Activated CD4-positive, alpha-beta T cell treated with anti-CD3 and anti-CD28 coated beads for 36 hours (primary cell): ENCODE data around the gene CAMK4. TPM values are rescaled to one million over a fixed set of nuclear protein-coding genes. Genes with fewer than 3 reads are reported as not detected.

ENCODE experiments used
- ATAC-seq: fragments of 200-7000 bp; cut with Tn5 transposase; one replicate; pipeline ENCODE4 v1.10.0; 2021; ENCODE audit warnings: mild to moderate bottlenecking, moderate library complexity
- CTCF ChIA-PET: fragments of 350-600 bp; sonication (Branson Sonifier 250); formaldehyde crosslinking; loops from one replicate; lab custom pipeline; 2021; ENCODE audit warnings: antibody characterized with exemption; lab: Charles Lee
- POLR2A ChIA-PET: fragments of 350-600 bp; sonication (Branson Sonifier 250); formaldehyde crosslinking; loops from one replicate; lab custom pipeline; 2021; ENCODE audit warnings: antibody characterized with exemption, inconsistent platforms; lab: Charles Lee
- DNase-seq: peaks from one replicate; pipeline ENCODE4 v3.0.0-alpha.2; 2020
- H3K27ac Mint-ChIP-seq: one replicate; pipeline ENCODE4 v1.8.0; 2021; ENCODE audit warnings: mixed read lengths
- H3K27me3 Mint-ChIP-seq: one replicate; pipeline ENCODE4 v1.8.0; 2021; ENCODE audit warnings: mixed read lengths
- H3K36me3 Mint-ChIP-seq: one replicate; pipeline ENCODE4 v1.8.0; 2021; ENCODE audit warnings: low read depth, mixed read lengths
- H3K4me1 Mint-ChIP-seq: one replicate; pipeline ENCODE4 v1.8.0; 2021; ENCODE audit warnings: mixed read lengths
- H3K4me3 Mint-ChIP-seq: one replicate; pipeline ENCODE4 v1.8.0; 2021; ENCODE audit warnings: mild to moderate bottlenecking, moderate library complexity, mixed read lengths
- H3K9me3 Mint-ChIP-seq: one replicate; pipeline ENCODE4 v1.8.0; 2021; ENCODE audit warnings: low read depth, mixed read lengths
- intact Hi-C, 2 experiments: fragments of 100-400 bp; cut with DNase I in 1 of 2; cut with micrococcal nuclease in 1 of 2; formaldehyde crosslinking; loops; one replicate each; pipeline versions ENCODE4 v1.14.2 to v1.15.1; 2022 to 2024; cut with DNase I, micrococcal nuclease
- total RNA-seq, 2 experiments: library from RNA; stranded (reverse); gene quantifications; one replicate each; pipeline ENCODE4 v1.2.3, GENCODE V29; 2021

Gene CAMK4
- total RNA-seq, 2 experiments from 2014 or later: 49.4 to 53.1 TPM

- CTCF ChIA-PET: interaction anchor here (0.6 to 1.8 kb wide), 5 partner anchors 9 to 321 kb away, joined by 3 to 12 read pairs (median 3); no protein-coding TSS in a partner anchor
- intact Hi-C loops: loop anchor here (1.0 to 2.0 kb wide), 2 partner anchors 319 to 320 kb away; no protein-coding TSS in a partner anchor
- Mint-ChIP-seq H3K4me1 (no peaks in the 10 kb centered on the region), H3K36me3 (peaks cover 19% of the 10 kb centered on the region), H3K27me3 (no peaks in the 10 kb centered on the region), H3K9me3 (no peaks in the 10 kb centered on the region), H3K27ac (no peak overlapping the region), H3K4me3 (no peak overlapping the region)
- POLR2A ChIA-PET: no interaction called here
- DNase-seq: no peak
- ATAC-seq: no peak
Measured at GRCh38 chr5:111478266-111478665, 254.1 kb downstream of the CAMK4 start.

- Mint-ChIP-seq H3K9me3 (no peaks in the 10 kb centered on the region), H3K36me3 (peaks cover 20% of the 10 kb centered on the region), H3K27ac (no peak overlapping the region), H3K4me3 (no peak overlapping the region), H3K4me1 (no peaks in the 10 kb centered on the region), H3K27me3 (no peaks in the 10 kb centered on the region)
- ChIA-PET POLR2A (no interaction called here), CTCF (interaction anchor here (1.2 to 1.8 kb wide), 3 partner anchors 8 to 322 kb away, joined by 3 to 12 read pairs (median 4); no protein-coding TSS in a partner anchor)
- intact Hi-C loops: loop anchor here (1.0 to 2.0 kb wide), 2 partner anchors 320 to 321 kb away; no protein-coding TSS in a partner anchor
- no peak for DNase-seq
- ATAC-seq: no peak
Measured at GRCh38 chr5:111478898-111479297, 254.7 kb downstream of the CAMK4 start.

- ChIA-PET POLR2A (interaction anchor here (0.5 kb wide), 1 partner anchor 1183 kb away, joined by 4 read pairs; no protein-coding TSS in a partner anchor), CTCF (interaction anchor here (0.6 kb wide), 1 partner anchor 15 kb away, joined by 3 read pairs; no protein-coding TSS in a partner anchor)
- H3K4me1 Mint-ChIP-seq: no peaks in the 10 kb centered on the region
- no peaks in the 10 kb centered on the region for H3K27me3 Mint-ChIP-seq
- no peak overlapping the region for H3K4me3 Mint-ChIP-seq
- DNase-seq (no peak), ATAC-seq (no peak)
- intact Hi-C loops: no loop called here
- peaks cover 27% of the 10 kb centered on the region for H3K36me3 Mint-ChIP-seq
- no peaks in the 10 kb centered on the region for H3K9me3 Mint-ChIP-seq
- no peak overlapping the region for H3K27ac Mint-ChIP-seq
Measured at GRCh38 chr5:111480346-111480745, 256.2 kb downstream of the CAMK4 start.

GRCh38 chr5:111486055-111486454 is 261.9 kb downstream of the CAMK4 start:
- H3K4me3 Mint-ChIP-seq: no peak overlapping the region
- no peaks in the 10 kb centered on the region for H3K9me3 Mint-ChIP-seq
- intact Hi-C loops: no loop called here
- peaks cover 8% of the 10 kb centered on the region for H3K4me1 Mint-ChIP-seq
- peak overlapping the region; percentile 75 for H3K27ac Mint-ChIP-seq
- no peaks in the 10 kb centered on the region for H3K27me3 Mint-ChIP-seq
- H3K36me3 Mint-ChIP-seq: peaks cover 29% of the 10 kb centered on the region
- no peak for DNase-seq
- ChIA-PET POLR2A (no interaction called here), CTCF (no interaction called here)
- no peak for ATAC-seq

- ChIA-PET POLR2A (no interaction called here), CTCF (interaction anchor here (0.7 to 0.9 kb wide), 2 partner anchors 9 to 45 kb away, joined by 3 read pairs; no protein-coding TSS in a partner anchor)
- H3K4me1 Mint-ChIP-seq: peaks cover 8% of the 10 kb centered on the region
Measured at GRCh38 chr5:111486926-111487325, 262.7 kb downstream of the CAMK4 start.

GRCh38 chr5:111488353-111488752 is 264.2 kb downstream of the CAMK4 start:
- CTCF ChIA-PET: interaction anchor here (1.2 kb wide), 1 partner anchor 8 kb away, joined by 4 read pairs; no protein-coding TSS in a partner anchor
- no peak overlapping the region for H3K27ac Mint-ChIP-seq
- intact Hi-C loops: no loop called here

More at GRCh38 chr5:111486926-111487325, 262.7 kb downstream of the CAMK4 start:
- DNase-seq (no peak), ATAC-seq (peak; percentile 4)
- no peaks in the 10 kb centered on the region for H3K27me3 Mint-ChIP-seq
- no peaks in the 10 kb centered on the region for H3K9me3 Mint-ChIP-seq
- no peak overlapping the region for H3K4me3 Mint-ChIP-seq
- intact Hi-C loops: no loop called here
- H3K36me3 Mint-ChIP-seq: peaks cover 27% of the 10 kb centered on the region
- H3K27ac Mint-ChIP-seq: no peak overlapping the region

GRCh38 chr5:111493031-111493430 is 268.8 kb downstream of the CAMK4 start:
- peaks cover 3% of the 10 kb centered on the region for H3K4me1 Mint-ChIP-seq
- DNase-seq (no peak), ATAC-seq (no peak)
- intact Hi-C loops: no loop called here
- CTCF ChIA-PET: no interaction called here
- peaks cover 13% of the 10 kb centered on the region for H3K36me3 Mint-ChIP-seq
- H3K9me3 Mint-ChIP-seq: no peaks in the 10 kb centered on the region
- H3K27ac Mint-ChIP-seq: no peak overlapping the region
- H3K27me3 Mint-ChIP-seq: no peaks in the 10 kb centered on the region
- H3K4me3 Mint-ChIP-seq: no peak overlapping the region
- POLR2A ChIA-PET: no interaction called here

More at GRCh38 chr5:111488353-111488752, 264.2 kb downstream of the CAMK4 start:
- no peak for DNase-seq
- no peak for ATAC-seq
- peaks cover 8% of the 10 kb centered on the region for H3K4me1 Mint-ChIP-seq
- H3K9me3 Mint-ChIP-seq: no peaks in the 10 kb centered on the region
- POLR2A ChIA-PET: interaction anchor here (0.6 kb wide), 1 partner anchor 11 kb away, joined by 4 read pairs; no protein-coding TSS in a partner anchor
- H3K27me3 Mint-ChIP-seq: no peaks in the 10 kb centered on the region
- H3K36me3 Mint-ChIP-seq: peaks cover 25% of the 10 kb centered on the region
- no peak overlapping the region for H3K4me3 Mint-ChIP-seq

GRCh38 chr5:111494355-111494999 is 270.3 kb downstream of the CAMK4 start:
- ChIA-PET CTCF (interaction anchor here (0.6 to 1.0 kb wide), 3 partner anchors 37 to 673 kb away, joined by 3 read pairs; no protein-coding TSS in a partner anchor), POLR2A (no interaction called here)
- intact Hi-C loops: no loop called here
- peak overlapping the region; percentile 62 for H3K27ac Mint-ChIP-seq
- ATAC-seq: no peak
- no peaks in the 10 kb centered on the region for H3K9me3 Mint-ChIP-seq
- peaks cover 12% of the 10 kb centered on the region for H3K4me1 Mint-ChIP-seq
- H3K36me3 Mint-ChIP-seq: peaks cover 25% of the 10 kb centered on the region
- no peak for DNase-seq
- no peak overlapping the region for H3K4me3 Mint-ChIP-seq
- no peaks in the 10 kb centered on the region for H3K27me3 Mint-ChIP-seq

- intact Hi-C loops: no loop called here
- POLR2A ChIA-PET: no interaction called here
- CTCF ChIA-PET: interaction anchor here (1.4 kb wide), 1 partner anchor 36 kb away, joined by 4 read pairs; no protein-coding TSS in a partner anchor
- DNase-seq (no peak), ATAC-seq (no peak)
- Mint-ChIP-seq H3K4me1 (peaks cover 13% of the 10 kb centered on the region), H3K27ac (peak overlapping the region; percentile 58), H3K4me3 (no peak overlapping the region), H3K9me3 (no peaks in the 10 kb centered on the region), H3K36me3 (peaks cover 29% of the 10 kb centered on the region), H3K27me3 (no peaks in the 10 kb centered on the region)
Measured at GRCh38 chr5:111495159-111495558, 271.0 kb downstream of the CAMK4 start.

GRCh38 chr5:111498346-111498745 is 274.2 kb downstream of the CAMK4 start:
- Mint-ChIP-seq H3K4me3 (no peak overlapping the region), H3K36me3 (peaks cover 37% of the 10 kb centered on the region), H3K27me3 (no peaks in the 10 kb centered on the region), H3K9me3 (no peaks in the 10 kb centered on the region), H3K27ac (no peak overlapping the region), H3K4me1 (peaks cover 13% of the 10 kb centered on the region)
- ATAC-seq: no peak
- no peak for DNase-seq
- CTCF ChIA-PET: interaction anchor here (1.9 kb wide), 1 partner anchor 9 kb away, joined by 4 read pairs; no protein-coding TSS in a partner anchor
- POLR2A ChIA-PET: interaction anchor here (0.7 kb wide), 1 partner anchor 14 kb away, joined by 8 read pairs; no protein-coding TSS in a partner anchor
- intact Hi-C loops: no loop called here

GRCh38 chr5:111502956-111503355 is 278.8 kb downstream of the CAMK4 start:
- Mint-ChIP-seq H3K4me1 (peaks cover 19% of the 10 kb centered on the region), H3K9me3 (no peaks in the 10 kb centered on the region), H3K27ac (no peak overlapping the region), H3K27me3 (no peaks in the 10 kb centered on the region), H3K36me3 (peaks cover 33% of the 10 kb centered on the region), H3K4me3 (no peak overlapping the region)
- intact Hi-C loops: no loop called here
- CTCF ChIA-PET: interaction anchor here (0.5 kb wide), 1 partner anchor 120 kb away, joined by 3 read pairs; no protein-coding TSS in a partner anchor
- POLR2A ChIA-PET: no interaction called here
- no peak for DNase-seq
- ATAC-seq: no peak
